ENCODE data around the gene APLNR. TPM values are rescaled to one million over a fixed set of nuclear protein-coding genes. Genes with fewer than 3 reads are reported as not detected.

The APLNR gene
- total RNA-seq, 1 experiment from 2014 or later = 0.39 TPM

DNA sequence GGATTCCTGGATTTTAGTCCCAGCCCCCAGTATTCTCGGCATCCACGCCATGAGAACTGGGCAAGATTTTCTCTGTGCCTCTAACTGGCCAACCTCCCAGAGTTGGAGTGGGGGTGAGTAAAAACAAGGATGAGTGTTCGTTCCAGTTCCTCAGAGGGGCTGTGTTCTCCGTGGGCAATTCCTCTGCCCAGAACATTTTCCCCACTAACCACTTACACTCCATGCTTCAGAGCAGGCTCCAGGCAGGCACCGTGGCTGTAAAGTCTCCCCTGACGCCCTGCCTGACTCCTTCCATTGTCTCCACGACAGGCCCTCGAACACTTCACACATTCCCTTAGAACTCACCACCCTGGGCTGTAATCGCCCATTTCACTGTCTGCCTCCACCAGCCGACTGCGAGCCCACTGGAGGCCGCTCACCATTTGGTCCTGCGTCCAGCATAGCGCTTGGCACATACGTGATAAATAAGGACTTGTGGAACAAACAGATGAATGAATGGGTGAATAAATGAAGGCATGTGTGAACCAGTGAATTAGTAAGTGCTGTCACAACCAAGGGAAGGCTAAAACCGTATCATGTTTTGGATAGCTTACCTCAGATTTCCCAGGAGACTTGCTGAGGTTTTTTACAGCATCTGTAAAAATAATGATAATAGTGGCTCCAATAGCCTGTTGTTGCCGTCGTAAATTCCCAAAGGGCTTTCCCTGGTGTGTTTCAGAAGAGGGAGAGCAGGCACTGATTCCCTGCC lies 6.1 kb downstream of the APLNR start:
- Histone ChIP-seq H3K27ac (ENCODE audit: insufficient read length, low read depth, low read length) (no peak overlapping the region), H3K56ac (ENCODE audit: insufficient read length, low read depth, low read length) (no peak overlapping the region), H2BK20ac (ENCODE audit: low read depth, low read length, poor library complexity, severe bottlenecking) (no peak overlapping the region), H3K79me1 (ENCODE audit: insufficient read depth, low read depth, low read length, poor library complexity, severe bottlenecking) (no peaks in the 10 kb centered on the region), H3K4me2 (ENCODE audit: insufficient read depth, insufficient read length, low read length) (no peak overlapping the region), H3K4ac (ENCODE audit: low read depth, low read length) (no peak overlapping the region), H3K14ac (ENCODE audit: insufficient read depth, low read length) (no peak overlapping the region), H3K18ac (ENCODE audit: insufficient read length, low read depth, low read length) (no peak overlapping the region), H3K4me1 (ENCODE audit: insufficient read depth, low read length) (no peaks in the 10 kb centered on the region; the same call in 1 of the 2 replicates), H2BK15ac (ENCODE audit: low read depth, low read length) (no peak overlapping the region), H2BK12ac (ENCODE audit: insufficient read length, low read depth, low read length) (no peak overlapping the region), H3T11ph (ENCODE audit: low read length) (no peak overlapping the region), H3K9me3 (ENCODE audit: control insufficient read depth, low read depth, low read length) (no peaks in the 10 kb centered on the region), H4K20me1 (ENCODE audit: control insufficient read depth, insufficient read depth, insufficient read length) (no peaks in the 10 kb centered on the region), H2AFZ (ENCODE audit: low read length) (peak overlapping the region; percentile 27), H2AK5ac (ENCODE audit: insufficient read length, low read length) (no peak overlapping the region), H3K23me2 (ENCODE audit: insufficient read length, low read depth, low read length, poor library complexity, severe bottlenecking) (no peaks in the 10 kb centered on the region), H2BK5ac (ENCODE audit: insufficient read length, low read length) (no peak overlapping the region), H3K27me3 (ENCODE audit: insufficient read depth, low read length) (no peaks in the 10 kb centered on the region), H3K79me2 (ENCODE audit: insufficient read depth, low read length) (no peaks in the 10 kb centered on the region), H3K9ac (ENCODE audit: extremely low read depth, insufficient read length, low read length) (no peak overlapping the region), H4K5ac (ENCODE audit: insufficient read length, low read depth, low read length) (no peak overlapping the region), H3K23ac (ENCODE audit: insufficient read length, low read depth, low read length) (no peak overlapping the region), H2BK120ac (ENCODE audit: low read depth, low read length, poor library complexity, severe bottlenecking) (no peak overlapping the region), H4K91ac (ENCODE audit: insufficient read length, low read depth, low read length) (no peak overlapping the region), H4K8ac (replicated peaks; ENCODE audit: insufficient read length, low read depth, low read length) (no peak overlapping the region)
- no peak for TF ChIP-seq CTCF (conservative IDR thresholded peaks at IDR 0.05)
- Mint-ChIP-seq H3K4me1 (peaks cover 18 to 35% of the 10 kb centered on the region in 2 experiments), H3K4me3 (no peak overlapping the region), H3K27me3 (ENCODE audit: low read depth) (peaks cover 27% of the 10 kb centered on the region), H3K9me3 (no peaks in the 10 kb centered on the region; a peak in 1 of 5 replicates), H3K36me3 (ENCODE audit: insufficient read depth in 1 of 3, low read depth in 3 of 3) (no peaks in the 10 kb centered on the region), H3K27ac (no peak overlapping the region)
- WGBS (ENCODE audit: extremely low coverage, insufficient read length, low lambda C conversion rate) = no CpG with 5 or more reads among the region's 18 CpGs
- peak; percentile 39 for DNase-seq
